Sigmoid colon (tissue), 7 donors: ENCODE measurements around the gene PHTF2. TPM values are rescaled to one million over a fixed set of nuclear protein-coding genes. Genes with fewer than 3 reads are reported as not detected.

ENCODE experiments used
- DNase-seq: peaks from one replicate; pipeline ENCODE4 v3.0.0-alpha.2; 2019
- H3K27ac ChIP-seq, 4 donors: fragments of 200-600 bp; sonication (generic); one replicate each; pipeline ENCODE4 v1.5.1; 2016 to 2019; ENCODE audit warnings: mild to moderate bottlenecking in 1 of 4
- H3K27me3 ChIP-seq, 3 donors: fragments of 200-600 bp; sonication (generic); one replicate each; pipeline ENCODE4 v1.5.1; 2019; ENCODE audit warnings: mild to moderate bottlenecking in 1 of 3
- H3K36me3 ChIP-seq, 4 donors: fragments of 200-600 bp; sonication (generic); one replicate each; pipeline ENCODE4 v1.5.1; 2016 to 2019
- H3K4me1 ChIP-seq, 4 donors: fragments of 200-600 bp; sonication (generic); one replicate each; pipeline ENCODE4 v1.5.1; 2017 to 2019
- H3K4me3 ChIP-seq, 4 donors: fragments of 200-600 bp; sonication (generic); one replicate each; pipeline ENCODE4 v1.5.1; 2017 to 2019; ENCODE audit warnings: mild to moderate bottlenecking in 2 of 4, moderate library complexity in 1 of 4
- H3K9me3 ChIP-seq, 4 donors: fragments of 200-600 bp in 3 of 4; sonication (generic) in 3 of 4; one replicate each; pipeline versions ENCODE4 v1.5.1 to v1.6.1; 2013 to 2019
- CTCF ChIP-seq, 4 experiments: fragments of 450-650 bp in 3 of 4; fragments of 200-600 bp in 1 of 4; IDR thresholded peaks; one replicate each; pipeline ENCODE4 v1.5.1; 2016 to 2019; ENCODE audit warnings: antibody characterized with exemption in 4 of 4, mild to moderate bottlenecking in 3 of 4, moderate library complexity in 2 of 4
- EP300 ChIP-seq, 4 donors: sonication (generic); formaldehyde crosslinking; IDR thresholded peaks; one replicate each; pipeline ENCODE4 v1.6.1; 2017; ENCODE audit warnings: antibody characterized with exemption in 4 of 4
- POLR2A ChIP-seq, 2 donors: fragments of 450-650 bp; IDR thresholded peaks; one replicate each; pipeline ENCODE4 v1.6.1; 2016; ENCODE audit warnings: antibody characterized with exemption in 2 of 2, mild to moderate bottlenecking in 2 of 2, moderate library complexity in 2 of 2
- POLR2AphosphoS5 ChIP-seq, 4 donors: sonication (generic); formaldehyde crosslinking; IDR thresholded peaks; one replicate each; pipeline ENCODE4 v1.6.1; 2017; ENCODE audit warnings: antibody characterized with exemption in 4 of 4
- WGBS, 2 donors: extraction: QIAGEN DNeasy Blood & Tissue Kit; methylation state at CpG; one replicate each; pipeline ENCODE4 v1.1.7; 2013; 5-methylcytosine and 5-hydroxymethylcytosine counted together
- intact Hi-C: fragments of 100-400 bp; cut with DNase I; formaldehyde crosslinking; loops from one replicate; pipeline ENCODE4 v1.15.1; 2023
- polyA plus RNA-seq, 3 donors: library from polyadenylated mRNA; stranded (reverse); fragments of 200-250 nt; gene quantifications; one replicate each; pipeline ENCODE4 v1.2.3, GENCODE V29; 2013
- total RNA-seq, 4 donors: library from RNA; depleted of rRNA; stranded (reverse); fragments of >200 nt; gene quantifications; one replicate each; pipeline ENCODE4 v1.1.0, GENCODE V29; 2016
- donor health status: healthy with polysubstance abuse.
- donor health status: Bipolar disorder and iron deficiency.
- donor health status: healthy.

The PHTF2 gene
- total and polyA plus RNA-seq, 7 donors, result 2.3 to 19.3 (median 17.4) TPM

- Histone ChIP-seq H3K27me3 (no peaks in the 10 kb centered on the region), H3K4me3 (no peak overlapping the region), H3K4me1 (no peaks in the 10 kb centered on the region), H3K9me3 (no peaks in the 10 kb centered on the region), H3K27ac (no peak overlapping the region), H3K36me3 (no peaks in the 10 kb centered on the region)
- DNase-seq, result no peak
- TF ChIP-seq POLR2A (IDR thresholded peaks at IDR 0.05) (no peak), EP300 (IDR thresholded peaks at IDR 0.05) (no peak), POLR2AphosphoS5 (IDR thresholded peaks at IDR 0.05) (no peak), CTCF (IDR thresholded peaks at IDR 0.05) (no peak)
- intact Hi-C loops, result no loop called here
- 58 to 79% methylated on average over 2 of the region's 2 CpGs for WGBS, 2 donors
Measured at GRCh38 chr7:77960336-77960735, 161.8 kb downstream of the PHTF2 start.

GRCh38 chr7:77967429-77967828 lies 168.9 kb downstream of the PHTF2 start:
- intact Hi-C loops, result no loop called here
- H3K27me3 ChIP-seq, result no peaks in the 10 kb centered on the region
- H3K36me3 ChIP-seq, result no peaks in the 10 kb centered on the region
- H3K9me3 ChIP-seq, result no peaks in the 10 kb centered on the region
- H3K27ac ChIP-seq, result no peak overlapping the region
- TF ChIP-seq POLR2A (IDR thresholded peaks at IDR 0.05) (no peak), CTCF (IDR thresholded peaks at IDR 0.05) (no peak), POLR2AphosphoS5 (IDR thresholded peaks at IDR 0.05) (no peak), EP300 (IDR thresholded peaks at IDR 0.05) (no peak)
- H3K4me1 ChIP-seq, result no peaks in the 10 kb centered on the region
- no peak for DNase-seq
- H3K4me3 ChIP-seq, result no peak overlapping the region

- H3K9me3 ChIP-seq, result no peaks in the 10 kb centered on the region
- TF ChIP-seq POLR2A (IDR thresholded peaks at IDR 0.05), result no peak
- no peak for TF ChIP-seq CTCF (IDR thresholded peaks at IDR 0.05)
- TF ChIP-seq POLR2AphosphoS5 (IDR thresholded peaks at IDR 0.05), result no peak
- no peak for TF ChIP-seq EP300 (IDR thresholded peaks at IDR 0.05)
Measured at GRCh38 chr7:77971726-77972125, 173.2 kb downstream of the PHTF2 start.

GRCh38 chr7:77975672-77976480 lies 177.3 kb downstream of the PHTF2 start:
- 61 to 88% methylated on average over 2 of the region's 2 CpGs for WGBS, 2 donors
- intact Hi-C loops, result no loop called here
- TF ChIP-seq POLR2A (IDR thresholded peaks at IDR 0.05), result no peak
- TF ChIP-seq EP300 (IDR thresholded peaks at IDR 0.05), result no peak
- TF ChIP-seq CTCF (IDR thresholded peaks at IDR 0.05), result no peak
- TF ChIP-seq POLR2AphosphoS5 (IDR thresholded peaks at IDR 0.05), result no peak
- no peaks in the 10 kb centered on the region for H3K36me3 ChIP-seq
- no peaks in the 10 kb centered on the region for H3K9me3 ChIP-seq
- no peak overlapping the region for H3K4me3 ChIP-seq
- H3K4me1 ChIP-seq, result no peaks in the 10 kb centered on the region
- H3K27ac ChIP-seq, result no peak overlapping the region
- H3K27me3 ChIP-seq, result no peaks in the 10 kb centered on the region
- no peak for DNase-seq

More at GRCh38 chr7:77971726-77972125, 173.2 kb downstream of the PHTF2 start:
- Histone ChIP-seq H3K27me3 (no peaks in the 10 kb centered on the region), H3K27ac (no peak overlapping the region), H3K36me3 (no peaks in the 10 kb centered on the region), H3K4me3 (no peak overlapping the region), H3K4me1 (no peaks in the 10 kb centered on the region)
- intact Hi-C loops, result no loop called here
- no peak for DNase-seq

GRCh38 chr7:77979219-77979618 lies 180.6 kb downstream of the PHTF2 start:
- WGBS, 2 donors, result 83 to 92% methylated on average over 5 of the region's 5 CpGs
- Histone ChIP-seq H3K27me3 (no peaks in the 10 kb centered on the region), H3K9me3 (no peaks in the 10 kb centered on the region), H3K36me3 (no peaks in the 10 kb centered on the region), H3K27ac (no peak overlapping the region), H3K4me3 (no peak overlapping the region), H3K4me1 (no peaks in the 10 kb centered on the region)
- TF ChIP-seq POLR2A (IDR thresholded peaks at IDR 0.05) (no peak), POLR2AphosphoS5 (IDR thresholded peaks at IDR 0.05) (no peak), CTCF (IDR thresholded peaks at IDR 0.05) (no peak), EP300 (IDR thresholded peaks at IDR 0.05) (no peak)
- DNase-seq, result no peak
- intact Hi-C loops, result no loop called here
